Upper lobe of right lung (tissue), 1 donor: ENCODE results near the gene ORC3. TPM values are rescaled to one million over a fixed set of nuclear protein-coding genes. Genes with fewer than 3 reads are reported as not detected.
"Not testable (repeated sequence)": the region's sequence is repeated elsewhere in the genome, so short reads cannot be mapped to it uniquely, and the experiment has no call there.

Experiments
- ATAC-seq: fragments of 200-7000 bp; cut with Tn5 transposase; one replicate; pipeline ENCODE4 v1.9.1; 2020; ENCODE audit warnings: mild to moderate bottlenecking, moderate library complexity
- DNase-seq: peaks from one replicate; pipeline ENCODE4 v3.0.0-alpha.2; 2020
- H3K27ac ChIP-seq: fragments of 200-600 bp; one replicate; pipeline ENCODE4 v1.8.0; 2022
- H3K27me3 ChIP-seq: fragments of 200-600 bp; one replicate; pipeline ENCODE4 v1.8.0; 2022; ENCODE audit warnings: mild to moderate bottlenecking
- H3K36me3 ChIP-seq: fragments of 200-600 bp; one replicate; pipeline ENCODE4 v1.8.0; 2022
- H3K4me1 ChIP-seq: fragments of 200-600 bp; one replicate; pipeline ENCODE4 v1.8.0; 2022
- H3K4me3 ChIP-seq: fragments of 200-600 bp; one replicate; pipeline ENCODE4 v1.8.0; 2022; ENCODE audit warnings: mild to moderate bottlenecking
- H3K9me3 ChIP-seq: fragments of 200-600 bp; one replicate; pipeline ENCODE4 v1.8.0; 2022
- intact Hi-C: fragments of 100-400 bp; cut with DNase I; formaldehyde crosslinking; loops from one replicate; pipeline ENCODE4 v1.11.0; 2022
- total RNA-seq: library from RNA; stranded (reverse); fragmentation: NEBNext Ultra II Directional; extraction: Animal tissue kit (Norgen Biotek cat#: 25700); gene quantifications from one replicate; pipeline ENCODE4 v1.2.1, GENCODE V29; 2021
- TF ChIP-seq, protein P1 (sequence below): fragments of 200-600 bp; IDR thresholded peaks from one replicate; pipeline ENCODE4 v1.8.0; 2022; ENCODE audit warnings: antibody characterized with exemption
- donor health status: DM: no; HTN: yes; CAD: no; lungs with severe emphysema.

The ORC3 gene
- total RNA-seq, 1 donor from 2014 or later, result 16.2 TPM

DNA sequence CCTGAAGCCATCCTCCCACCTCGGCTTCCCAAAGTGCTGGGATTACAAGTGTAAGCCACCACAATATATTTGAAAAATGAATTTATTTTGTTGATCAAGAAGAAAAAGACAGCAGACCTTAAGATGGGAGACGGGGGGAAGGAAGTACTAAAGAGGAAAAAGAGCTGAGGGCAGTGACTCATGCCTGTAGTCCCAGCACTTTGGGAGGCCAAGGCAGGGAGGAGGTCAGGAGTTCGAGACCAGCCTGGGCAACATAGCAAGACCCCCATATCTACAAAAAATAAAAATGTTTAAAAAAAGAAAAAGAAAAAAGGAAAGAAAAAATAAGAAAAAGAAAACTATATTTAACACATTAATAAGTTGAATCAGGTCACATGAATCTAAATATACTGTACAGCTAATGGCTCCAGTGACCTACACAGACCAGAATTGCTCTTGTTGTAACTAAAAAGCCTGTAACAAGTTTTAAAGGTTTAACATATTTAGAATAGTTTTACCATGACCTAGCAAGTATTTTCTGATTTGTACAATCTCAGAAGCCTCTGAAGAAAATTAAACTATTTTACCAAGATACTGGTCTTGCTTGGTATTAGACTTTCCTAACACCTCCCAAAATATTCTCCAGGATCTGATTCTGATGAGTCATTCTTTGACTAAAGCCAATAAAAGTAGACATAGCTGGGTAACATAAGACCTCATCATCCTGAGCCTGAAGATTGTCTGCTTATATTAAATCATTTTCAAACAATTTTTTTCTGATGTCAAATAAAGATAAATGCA lies 116.4 kb downstream of the ORC3 start:
- no peak overlapping the region for H3K27ac ChIP-seq
- intact Hi-C loops, result no loop called here
- H3K27me3 ChIP-seq, result no peaks in the 10 kb centered on the region
- no peak for ATAC-seq
- peaks cover 5% of the 10 kb centered on the region for H3K4me1 ChIP-seq
- DNase-seq, result no peak
- no peaks in the 10 kb centered on the region for H3K36me3 ChIP-seq
- TF ChIP-seq, protein P1, sequence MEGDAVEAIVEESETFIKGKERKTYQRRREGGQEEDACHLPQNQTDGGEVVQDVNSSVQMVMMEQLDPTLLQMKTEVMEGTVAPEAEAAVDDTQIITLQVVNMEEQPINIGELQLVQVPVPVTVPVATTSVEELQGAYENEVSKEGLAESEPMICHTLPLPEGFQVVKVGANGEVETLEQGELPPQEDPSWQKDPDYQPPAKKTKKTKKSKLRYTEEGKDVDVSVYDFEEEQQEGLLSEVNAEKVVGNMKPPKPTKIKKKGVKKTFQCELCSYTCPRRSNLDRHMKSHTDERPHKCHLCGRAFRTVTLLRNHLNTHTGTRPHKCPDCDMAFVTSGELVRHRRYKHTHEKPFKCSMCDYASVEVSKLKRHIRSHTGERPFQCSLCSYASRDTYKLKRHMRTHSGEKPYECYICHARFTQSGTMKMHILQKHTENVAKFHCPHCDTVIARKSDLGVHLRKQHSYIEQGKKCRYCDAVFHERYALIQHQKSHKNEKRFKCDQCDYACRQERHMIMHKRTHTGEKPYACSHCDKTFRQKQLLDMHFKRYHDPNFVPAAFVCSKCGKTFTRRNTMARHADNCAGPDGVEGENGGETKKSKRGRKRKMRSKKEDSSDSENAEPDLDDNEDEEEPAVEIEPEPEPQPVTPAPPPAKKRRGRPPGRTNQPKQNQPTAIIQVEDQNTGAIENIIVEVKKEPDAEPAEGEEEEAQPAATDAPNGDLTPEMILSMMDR, result no peak
- H3K9me3 ChIP-seq, result no peaks in the 10 kb centered on the region
- H3K4me3 ChIP-seq, result no peak overlapping the region

DNA sequence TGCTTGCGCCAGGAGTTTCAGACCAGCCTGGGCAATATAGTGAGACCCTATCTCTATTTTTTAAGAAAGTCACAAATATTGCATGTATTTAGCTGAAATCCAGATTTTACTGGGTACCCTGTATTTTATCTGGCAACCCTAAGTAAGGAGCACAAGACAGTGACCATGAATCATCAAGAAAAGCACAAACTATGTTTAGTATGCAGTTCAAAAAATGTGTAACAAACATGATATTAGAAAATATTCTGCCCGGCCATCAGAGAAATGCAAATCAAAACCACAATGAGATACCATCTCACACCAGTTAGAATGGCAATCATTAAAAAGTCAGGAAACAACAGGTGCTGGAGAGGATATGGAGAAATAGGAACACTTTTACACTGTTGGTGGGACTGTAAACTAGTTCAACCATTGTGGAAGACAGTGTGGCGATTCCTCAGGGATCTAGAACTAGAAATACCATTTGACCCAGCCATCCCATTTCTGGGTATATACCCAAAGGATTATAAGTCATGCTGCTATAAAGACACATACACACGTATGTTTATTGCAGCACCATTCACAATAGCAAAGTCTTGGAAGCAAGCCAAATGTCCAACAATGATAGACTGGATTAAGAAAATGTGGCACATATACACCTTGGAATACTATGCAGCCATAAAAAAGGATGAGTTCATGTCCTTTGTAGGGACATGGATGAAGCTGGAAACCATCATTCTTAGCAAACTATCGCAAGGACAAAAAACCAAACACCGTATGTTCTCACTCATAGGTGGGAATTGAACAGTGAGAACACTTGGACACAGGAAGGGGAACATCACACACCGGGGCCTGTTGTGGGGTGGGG lies 118.9 kb downstream of the ORC3 start:
- DNase-seq, H3K36me3 ChIP-seq, H3K4me1 ChIP-seq, intact Hi-C loops, H3K4me3 ChIP-seq, H3K9me3 ChIP-seq, H3K27ac ChIP-seq, ATAC-seq, H3K27me3 ChIP-seq: not testable (repeated sequence)

DNA sequence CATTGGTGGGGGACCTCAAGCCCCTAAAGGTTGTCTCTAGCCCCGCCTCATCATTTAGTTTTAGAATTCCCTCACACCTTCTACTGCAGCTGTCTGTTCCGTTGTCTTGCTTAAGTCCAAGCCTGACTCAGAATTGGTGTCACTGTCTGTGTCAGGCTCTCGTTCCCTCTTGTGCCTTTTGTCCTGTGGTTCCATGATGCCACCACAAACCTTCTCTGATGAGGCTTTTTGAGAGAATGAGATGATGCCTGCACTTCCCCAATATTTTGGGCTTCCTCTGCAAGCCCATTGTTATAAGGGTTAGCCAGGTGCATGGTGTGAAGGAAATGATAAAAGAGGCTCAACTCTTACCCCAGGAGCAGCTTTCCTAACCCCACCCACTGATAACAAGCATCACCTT lies 120.2 kb downstream of the ORC3 start:
- Histone ChIP-seq H3K4me3 (no peak overlapping the region), H3K4me1 (no peaks in the 10 kb centered on the region), H3K27ac (no peak overlapping the region), H3K36me3 (no peaks in the 10 kb centered on the region), H3K9me3 (no peaks in the 10 kb centered on the region), H3K27me3 (no peaks in the 10 kb centered on the region)
- intact Hi-C loops, result no loop called here
- no peak for DNase-seq
- ATAC-seq, result peak; percentile 30
- TF ChIP-seq, protein P1, result no peak

DNA sequence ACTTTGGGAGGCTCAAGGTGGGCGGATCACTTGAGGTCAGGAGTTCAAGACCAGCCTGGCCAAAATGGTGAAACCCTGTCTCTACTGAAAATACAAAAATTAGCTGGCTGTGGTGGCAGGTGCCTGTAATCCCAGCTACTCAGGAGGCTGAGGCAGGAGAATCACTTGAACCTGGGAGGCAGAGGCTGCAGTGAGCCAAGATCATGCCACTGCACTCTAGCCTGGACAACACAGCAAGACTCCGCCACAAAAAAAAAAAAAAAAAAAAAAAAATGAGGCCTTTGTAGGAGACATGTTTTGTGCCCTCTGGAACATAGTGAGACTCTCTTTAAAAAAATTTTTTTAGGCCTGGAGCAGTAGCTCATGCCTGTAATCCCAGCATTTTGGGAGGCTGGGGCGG lies 122.8 kb downstream of the ORC3 start:
- intact Hi-C loops, H3K27ac ChIP-seq, H3K36me3 ChIP-seq, H3K4me1 ChIP-seq, H3K4me3 ChIP-seq, ATAC-seq, H3K27me3 ChIP-seq, H3K9me3 ChIP-seq, DNase-seq: not testable (repeated sequence)

DNA sequence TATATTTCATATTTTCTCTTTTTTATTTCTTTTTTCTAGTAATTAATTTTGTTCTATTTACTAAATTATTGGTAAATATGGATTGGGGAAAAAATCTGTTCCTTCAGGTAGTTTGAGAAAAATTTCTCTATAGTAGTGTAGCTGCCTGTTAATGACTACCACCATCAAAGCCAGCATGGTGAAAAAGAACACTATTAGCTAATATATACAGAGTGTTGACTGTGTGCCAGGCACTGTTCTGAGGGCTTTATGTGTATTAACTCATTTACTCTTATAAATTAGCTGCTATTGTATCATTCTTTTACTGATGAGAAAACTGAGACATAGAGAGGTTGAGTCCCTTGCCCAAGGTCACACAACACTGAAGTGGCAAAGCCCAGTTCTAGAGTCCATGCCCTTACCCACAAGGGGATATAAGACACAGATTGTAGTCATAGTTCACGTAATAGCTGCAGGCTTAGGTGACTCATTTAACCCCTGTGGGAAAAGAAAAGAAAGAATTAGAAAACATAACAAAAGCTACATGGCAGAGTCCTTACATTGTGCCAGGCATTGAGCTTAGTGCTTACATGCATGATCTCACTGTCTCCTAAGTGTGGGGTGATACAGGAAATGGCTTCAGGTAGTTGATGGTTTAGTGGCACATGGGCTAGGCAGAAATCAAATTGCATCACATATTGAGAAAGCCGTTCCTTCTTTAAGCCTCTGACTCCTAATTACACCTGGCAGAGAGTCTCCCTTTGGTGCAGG lies 124.3 kb downstream of the ORC3 start:
- peak overlapping the region; percentile 30 for H3K27ac ChIP-seq
- ATAC-seq, result peak; percentile 62
- intact Hi-C loops, result no loop called here
- H3K4me3 ChIP-seq, result no peak overlapping the region
- TF ChIP-seq, protein P1, result no peak
- no peaks in the 10 kb centered on the region for H3K27me3 ChIP-seq
- no peaks in the 10 kb centered on the region for H3K4me1 ChIP-seq
- H3K36me3 ChIP-seq, result no peaks in the 10 kb centered on the region
- no peaks in the 10 kb centered on the region for H3K9me3 ChIP-seq
- DNase-seq, result no peak

Other genes with a start within 250 kb of the ORC3 start
- 2.1 TPM for gene C6orf163, start 245.3 kb upstream of the ORC3 start, total RNA-seq
- 0.26 TPM for gene CFAP206, start 182.2 kb upstream of the ORC3 start, total RNA-seq
- 48.9 TPM for gene SLC35A1, start 117.2 kb upstream of the ORC3 start, total RNA-seq
- 28.9 TPM for gene RARS2, start 148 bp upstream of the ORC3 start, total RNA-seq
- 56.6 TPM for gene AKIRIN2, start 112.1 kb downstream of the ORC3 start, total RNA-seq